DMS114 treated with DMSO at 0.1 percent for 48 hours (cell line): ENCODE measurements around the gene TGM1.
A peak's percentile ranks its signal among the peaks of the same experiment; 100 is the strongest.
"Not testable (repeated sequence)": the region's sequence is repeated elsewhere in the genome, so short reads cannot be mapped to it uniquely, and the experiment has no call there.

ENCODE experiments used
- DNase-seq: peaks from one replicate; lab custom pipeline; 2025; ENCODE audit not compliant: unreplicated experiment; lab: John Stamatoyannopoulos, UW

TGM1 gene

DNA sequence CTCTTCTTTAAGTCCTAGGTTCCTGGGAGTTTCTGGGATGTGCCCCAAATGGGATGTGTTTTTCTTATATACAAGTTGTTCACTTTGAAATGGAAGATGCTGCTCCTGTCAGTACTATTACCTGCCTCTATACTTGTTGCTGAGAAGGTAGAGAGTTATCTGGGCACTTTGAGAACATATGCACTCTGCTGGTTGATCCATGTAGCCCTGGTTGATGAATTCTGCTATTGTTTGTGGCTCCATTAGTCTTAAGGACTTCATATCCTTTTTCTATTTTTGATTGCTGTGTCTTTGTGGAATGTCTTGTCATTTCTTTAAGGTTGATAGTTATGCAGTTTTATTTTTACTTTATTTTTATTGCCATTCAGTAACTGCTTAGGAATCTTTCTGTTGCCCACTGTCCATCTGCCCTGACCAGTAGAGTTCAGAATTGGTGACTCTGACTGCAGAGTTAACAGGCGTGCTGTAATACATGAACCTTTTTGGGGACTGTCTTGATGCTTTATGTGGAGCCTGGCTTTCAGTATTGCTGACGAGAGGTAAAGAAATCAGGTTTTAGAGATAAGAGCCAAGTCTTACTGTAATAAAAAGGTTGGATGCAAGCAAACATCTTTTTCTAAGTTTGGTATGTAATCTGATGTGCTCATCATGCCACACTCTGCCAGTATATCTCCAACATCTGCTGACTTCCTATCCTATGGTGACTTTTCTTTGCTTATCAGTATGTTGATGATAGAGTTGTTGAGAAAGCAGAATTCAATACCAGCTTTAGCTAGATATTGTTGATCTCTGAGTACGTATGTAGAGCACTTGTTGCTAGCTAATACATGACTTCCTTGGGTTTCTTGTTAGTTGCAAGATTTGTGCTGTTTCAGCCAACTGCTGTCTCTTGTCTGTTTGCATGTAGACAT lies 28.6 kb downstream of the TGM1 start:
- no peak for DNase-seq

GRCh38 chr14:24233538-24233866 lies 29.5 kb downstream of the TGM1 start:
- no peak for DNase-seq

- peak; percentile 82 for DNase-seq
Measured at GRCh38 chr14:24232645-24233537, 30.1 kb downstream of the TGM1 start, which contains the start of gene GMPR2. Gene GMPR2 (plus strand): TSS chr14:24232929. CDS start chr14:24233254, 325 bp downstream.

GRCh38 chr14:24232121-24232644 lies 30.8 kb downstream of the TGM1 start, which contains the start of gene NEDD8:
Gene NEDD8 (minus strand): TSS chr14:24232367. CDS start chr14:24232267, 100 bp downstream.
- peak; percentile 87 for DNase-seq

- no peak for DNase-seq
Measured at GRCh38 chr14:24231263-24232120, 31.5 kb downstream of the TGM1 start.

- DNase-seq = no peak
Measured at GRCh38 chr14:24228902-24229301, 34.1 kb downstream of the TGM1 start.

DNA sequence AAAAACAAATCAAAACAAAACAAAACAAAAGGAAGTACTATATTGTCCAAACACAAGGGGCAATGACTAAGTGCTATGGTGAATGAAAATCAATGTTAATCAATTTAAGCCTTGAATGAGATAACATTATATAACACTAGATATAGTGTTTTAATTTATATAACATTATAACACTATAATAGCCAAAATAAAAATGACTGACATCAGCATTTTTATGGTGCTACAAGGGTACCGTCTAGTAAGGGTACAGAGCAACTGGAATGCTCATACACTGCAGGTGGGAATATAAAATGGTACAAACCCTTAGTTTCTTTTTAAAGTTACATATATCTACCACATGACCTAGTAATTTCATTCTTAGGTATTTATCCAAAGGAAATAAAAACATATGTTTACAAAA lies 36.5 kb downstream of the TGM1 start:
- no peak for DNase-seq

DNA sequence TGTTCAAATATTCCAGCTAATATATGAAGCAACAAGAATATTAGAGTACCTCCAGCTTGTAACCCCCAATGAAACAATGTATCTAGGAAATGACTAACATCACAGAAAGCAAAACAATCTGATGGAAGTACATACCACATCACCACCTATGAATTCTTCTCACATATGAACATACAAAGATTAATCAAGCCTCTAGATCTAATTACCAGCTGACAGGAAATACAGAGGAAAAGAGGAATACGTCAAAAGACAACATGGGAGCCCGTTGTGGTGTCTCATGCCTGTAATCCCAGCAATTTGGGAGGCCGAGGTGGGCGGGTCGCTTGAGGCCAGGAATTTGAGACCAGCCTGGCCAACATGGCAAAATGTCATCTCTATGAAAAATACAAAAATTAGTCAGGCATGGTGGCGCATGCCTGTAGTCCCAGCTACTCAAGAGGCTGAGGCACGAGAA lies 38.3 kb downstream of the TGM1 start:
- no peak for DNase-seq

GRCh38 chr14:24222987-24223386 lies 40.0 kb downstream of the TGM1 start:
- not testable (repeated sequence) for DNase-seq

DNA sequence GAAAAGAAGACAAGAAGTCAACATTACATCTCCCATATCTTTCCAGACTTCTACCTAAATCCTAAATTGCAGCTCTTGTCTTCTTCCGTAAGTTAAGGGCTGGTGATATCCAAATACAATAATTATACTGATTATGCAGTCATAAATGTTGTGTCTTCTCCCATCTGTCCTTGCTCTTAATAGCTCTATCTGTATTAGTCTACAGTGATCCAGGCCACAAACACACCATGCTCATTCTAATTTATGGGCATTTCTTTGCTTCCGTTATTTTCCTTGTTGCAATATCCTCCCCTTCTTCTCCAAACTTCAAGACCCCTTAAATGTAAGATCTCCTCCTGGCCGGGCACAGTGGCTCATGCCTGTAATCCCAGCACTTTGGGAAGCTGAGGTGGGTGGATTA lies 43.5 kb downstream of the TGM1 start:
- DNase-seq = no peak

GRCh38 chr14:24219080-24219479 lies 43.9 kb downstream of the TGM1 start:
- DNase-seq = no peak

DNA sequence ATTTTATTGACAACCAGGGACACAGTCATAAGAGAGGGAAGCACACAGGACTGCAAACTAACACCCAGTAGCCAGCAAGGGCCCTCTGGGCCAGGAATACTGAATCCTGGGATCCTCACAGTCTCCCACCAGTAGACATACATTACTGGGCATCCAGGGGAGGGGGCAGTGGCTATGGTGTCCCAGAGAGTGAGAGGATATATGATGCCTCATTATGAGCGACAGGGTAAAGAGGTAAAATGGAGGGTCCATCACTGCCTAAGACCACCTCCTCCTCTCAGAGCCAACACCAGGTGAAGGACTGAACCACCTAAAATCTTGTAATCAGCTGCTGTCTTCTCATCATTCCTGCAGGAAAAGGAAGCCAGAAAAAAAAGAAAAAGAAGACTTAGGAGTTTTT lies 46.1 kb downstream of the TGM1 start:
- not testable (repeated sequence) for DNase-seq

- DNase-seq = no peak
Measured at GRCh38 chr14:24216345-24216699, 46.7 kb downstream of the TGM1 start.

DNA sequence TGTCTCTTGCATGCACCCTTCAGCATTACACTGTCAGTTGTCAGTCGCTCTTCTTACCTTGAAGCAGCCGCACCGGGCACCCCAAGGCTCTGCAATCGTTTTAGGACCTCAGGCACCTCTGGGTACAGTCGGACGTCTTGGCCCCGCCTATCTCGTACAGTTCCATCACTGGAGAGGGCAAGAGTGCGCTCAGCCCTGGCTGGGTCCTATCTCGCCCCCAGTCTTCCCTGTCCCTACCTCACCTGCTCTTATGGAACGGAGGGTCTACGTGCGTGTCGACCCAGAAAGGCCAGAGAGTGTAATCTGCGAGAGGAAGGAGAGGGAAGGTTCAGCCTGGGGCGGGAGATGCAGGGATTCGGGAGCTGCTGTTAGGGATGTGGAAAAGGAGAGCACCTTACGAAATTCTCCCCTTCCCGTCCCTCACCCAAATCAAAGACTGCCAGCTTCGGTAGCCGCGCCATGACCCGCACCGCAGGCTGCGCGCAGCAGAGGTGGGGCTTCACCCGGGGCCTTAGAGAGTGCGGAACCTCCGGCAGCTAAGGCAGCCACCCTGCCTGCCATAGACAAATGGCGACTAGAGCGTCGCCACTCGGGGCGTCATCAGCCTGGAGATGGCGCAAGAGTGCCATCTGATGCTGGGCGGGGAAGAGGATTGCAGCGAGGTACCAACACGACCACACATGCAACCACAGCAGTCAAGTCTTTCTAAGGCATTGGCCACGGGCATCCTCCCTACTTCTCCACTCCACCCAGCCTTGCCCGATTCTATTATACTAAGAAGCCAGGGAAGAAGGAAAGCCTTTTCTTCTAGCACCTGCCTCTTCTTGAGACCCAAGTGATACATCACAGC lies 47.3 kb downstream of the TGM1 start, which contains the start of gene MDP1:
Gene MDP1 (minus strand): TSS at position 572 of the 850 bp plus-strand sequence. CDS start 111 bp downstream, at position 461.
- DNase-seq = peak; percentile 61

DNA sequence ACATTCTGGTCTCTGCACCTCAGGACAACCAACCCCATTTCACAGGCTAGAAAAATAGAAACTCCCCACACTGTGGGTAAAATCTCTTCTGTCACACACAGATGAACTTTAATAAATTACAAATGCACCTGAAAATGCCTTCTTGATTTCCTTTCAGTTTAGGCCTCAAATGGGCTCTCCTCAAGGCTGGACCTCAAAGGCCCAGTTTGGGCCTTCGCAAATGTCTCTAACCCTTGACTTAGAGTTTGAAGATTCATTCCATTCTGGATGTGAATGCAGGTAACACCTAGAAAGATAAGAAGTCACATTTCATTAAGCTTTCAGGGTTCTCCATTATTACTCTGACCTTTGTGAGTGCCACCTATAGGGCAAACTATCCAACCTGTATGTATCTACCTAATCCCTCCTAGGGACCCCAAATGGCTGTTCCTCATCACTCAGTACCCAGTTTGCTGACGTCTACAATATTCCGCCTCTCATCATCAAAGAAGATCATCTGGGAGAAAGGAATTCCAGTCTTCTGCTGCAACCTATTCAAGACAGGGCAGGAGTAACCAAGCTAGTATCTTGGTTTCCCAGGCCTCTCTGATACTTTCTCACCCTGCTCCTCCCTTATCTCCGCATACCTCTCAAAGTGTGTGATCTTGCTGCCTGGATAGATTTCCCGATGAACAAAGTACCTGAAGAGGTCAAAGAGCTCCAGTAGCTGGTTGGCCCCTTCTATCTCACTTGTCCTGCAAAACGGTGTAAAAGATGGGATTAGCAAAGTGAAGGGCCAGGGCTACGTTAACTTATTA lies 48.9 kb downstream of the TGM1 start:
- no peak for DNase-seq

DNA sequence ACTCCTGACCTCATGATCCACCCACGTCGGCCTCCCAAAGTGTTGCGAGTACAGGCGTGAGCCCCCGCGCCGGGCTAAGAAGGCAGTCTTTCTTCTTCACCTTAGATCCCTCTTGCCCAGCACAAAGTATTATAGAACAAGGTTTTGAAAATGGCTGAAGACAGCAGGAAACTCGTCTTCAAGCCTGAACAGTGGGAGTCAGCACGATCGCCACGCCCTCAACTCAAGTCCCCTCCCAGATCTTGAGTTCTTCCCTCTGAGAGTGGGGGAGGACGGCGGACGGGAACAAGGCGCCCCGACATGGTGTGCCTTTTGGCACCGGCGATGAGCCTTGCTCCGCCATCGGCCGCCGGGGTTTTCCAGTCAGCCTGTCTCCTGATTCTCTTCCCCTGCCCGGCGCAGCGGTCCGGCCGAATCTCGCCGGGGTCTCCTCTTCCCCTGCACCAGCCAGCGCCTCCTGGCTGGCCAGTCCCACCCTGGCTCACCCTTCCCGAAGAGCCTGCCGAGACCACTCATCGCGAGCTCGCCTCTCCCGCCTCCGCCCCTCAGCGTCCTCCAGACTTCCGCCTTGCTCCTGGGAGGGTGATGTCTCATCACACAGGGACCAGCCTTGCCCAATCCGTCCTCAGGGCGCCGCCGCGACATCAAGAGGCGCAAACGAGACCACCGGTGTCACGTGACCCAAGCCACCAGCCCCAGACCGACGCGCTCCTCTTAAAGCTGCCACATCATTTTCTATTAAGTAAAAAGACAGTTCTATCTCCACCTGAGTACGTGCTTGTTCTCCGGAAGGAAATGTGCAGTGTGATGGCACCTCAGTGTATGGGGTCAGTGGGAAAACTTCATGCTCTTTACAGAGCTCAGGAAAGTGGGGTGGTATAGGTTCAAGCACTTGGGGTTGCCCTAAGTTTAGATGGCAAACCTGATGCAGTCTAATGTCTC lies 49.8 kb downstream of the TGM1 start, which contains the start of gene CHMP4A:
Gene CHMP4A (minus strand): TSS at position 565 of the 942 bp plus-strand sequence. CDS start 49 bp downstream, at position 516.
- DNase-seq = peak; percentile 92

- DNase-seq = no peak
Measured at GRCh38 chr14:24211311-24211710, 51.7 kb downstream of the TGM1 start.
